GM18526 (cell line): ENCODE data around the gene DEFB110.

ENCODE experiments used
- POLR2A ChIP-seq: IDR thresholded peaks from 3 replicates; pipeline ENCODE4 v1.6.1; 2011; ENCODE audit not compliant: insufficient read length; ENCODE audit errors: extremely low read depth

Gene DEFB110

GRCh38 chr6:49979584-49979983 is 42.2 kb downstream of the DEFB110 start:
- no peak for TF ChIP-seq POLR2A

- no peak for TF ChIP-seq POLR2A
These were observed 43.2 kb downstream of the DEFB110 start for GRCh38 chr6:49978332-49979226.

GRCh38 chr6:49969605-49970004 is 52.2 kb downstream of the DEFB110 start, which contains the start of gene DEFB113:
TSS of gene DEFB113 (minus strand) at chr6:49969625. CDS start at chr6:49969625, 0 bp downstream.
- TF ChIP-seq POLR2A, result no peak
